ENCODE measurements around the gene SAPCD2. TPM values are rescaled to one million over a fixed set of nuclear protein-coding genes. Genes with fewer than 3 reads are reported as not detected.

The SAPCD2 gene
- total and polyA plus RNA-seq, 10 donors: 0.76 to 6.5 (median 2.4) TPM

- intact Hi-C loops (cut with DNase I; ENCODE audit: low total_unique reads): no loop called here
Observed at GRCh38 chr9:137014776-137015539, 55.4 kb downstream of the SAPCD2 start.

GRCh38 chr9:137014166-137014565 lies 56.2 kb downstream of the SAPCD2 start:
- no peak for TF ChIP-seq POLR2AphosphoS5 (IDR thresholded peaks at IDR 0.05)
- TF ChIP-seq POLR2A (IDR thresholded peaks at IDR 0.05): no peak
- TF ChIP-seq CTCF (IDR thresholded peaks at IDR 0.05 in 8 of 11, conservative IDR thresholded peaks at IDR 0.05 in 3 of 11): no peak
- Histone ChIP-seq H3K27me3 (replicated peaks in 1 of 7) (no peaks in the 10 kb centered on the region), H3K4me3 (no peak overlapping the region), H3K27ac (no peak overlapping the region), H3K9me3 (no peaks in the 10 kb centered on the region), H3K36me3 (peaks cover 0 to 98% (median 76%) of the 10 kb centered on the region in 6 donors), H3K4me1 (no peaks in the 10 kb centered on the region)
- intact Hi-C loops (cut with DNase I; ENCODE audit: low total_unique reads): no loop called here
- WGBS, 5 donors: 89 to 95% (median 90%) methylated on average over 19 to 23 of the region's 23 CpGs; no CpG with 5 or more reads in 1 of the 5 donors
- DNase-seq: no peak

More at GRCh38 chr9:137014776-137015539, 55.4 kb downstream of the SAPCD2 start:
- Histone ChIP-seq H3K4me1 (no peaks in the 10 kb centered on the region), H3K9me3 (no peaks in the 10 kb centered on the region), H3K36me3 (peaks cover 0 to 98% (median 69%) of the 10 kb centered on the region in 6 donors), H3K27ac (no peak overlapping the region), H3K4me3 (no peak overlapping the region), H3K27me3 (replicated peaks in 1 of 7) (no peaks in the 10 kb centered on the region)
- 95 to 97% (median 95%) methylated on average over 20 to 36 of the region's 36 CpGs for WGBS, 5 donors
- no peak for DNase-seq
- no peak for TF ChIP-seq CTCF (IDR thresholded peaks at IDR 0.05 in 8 of 11, conservative IDR thresholded peaks at IDR 0.05 in 3 of 11)
- no peak for TF ChIP-seq POLR2AphosphoS5 (IDR thresholded peaks at IDR 0.05)
- no peak for TF ChIP-seq POLR2A (IDR thresholded peaks at IDR 0.05)

- DNase-seq: no peak
- Histone ChIP-seq H3K4me1 (no peaks in the 10 kb centered on the region), H3K27ac (no peak overlapping the region), H3K27me3 (replicated peaks in 1 of 7) (no peaks in the 10 kb centered on the region), H3K4me3 (no peak overlapping the region), H3K9me3 (no peaks in the 10 kb centered on the region), H3K36me3 (peaks cover 0 to 97% (median 76%) of the 10 kb centered on the region in 6 donors)
- TF ChIP-seq POLR2A (IDR thresholded peaks at IDR 0.05): no peak
- TF ChIP-seq POLR2AphosphoS5 (IDR thresholded peaks at IDR 0.05): no peak
- no peak for TF ChIP-seq CTCF (IDR thresholded peaks at IDR 0.05 in 8 of 11, conservative IDR thresholded peaks at IDR 0.05 in 3 of 11)
- intact Hi-C loops (cut with DNase I; ENCODE audit: low total_unique reads): no loop called here
- WGBS, 5 donors: 87 to 98% (median 95%) methylated on average over 3 to 20 of the region's 20 CpGs
Observed at GRCh38 chr9:137013571-137013940, 56.8 kb downstream of the SAPCD2 start.

- no peak for DNase-seq
- Histone ChIP-seq H3K4me1 (no peaks in the 10 kb centered on the region), H3K4me3 (no peak overlapping the region), H3K36me3 (peaks cover 0 to 99% (median 77%) of the 10 kb centered on the region in 6 donors), H3K27me3 (replicated peaks in 1 of 7) (no peaks in the 10 kb centered on the region), H3K27ac (no peak overlapping the region), H3K9me3 (no peaks in the 10 kb centered on the region)
- 89 to 93% (median 91%) methylated on average over 16 to 67 of the region's 67 CpGs for WGBS, 5 donors
- intact Hi-C loops (cut with DNase I; ENCODE audit: low total_unique reads): no loop called here
- no peak for TF ChIP-seq CTCF (IDR thresholded peaks at IDR 0.05 in 8 of 11, conservative IDR thresholded peaks at IDR 0.05 in 3 of 11)
- TF ChIP-seq POLR2A (IDR thresholded peaks at IDR 0.05): no peak
- no peak for TF ChIP-seq POLR2AphosphoS5 (IDR thresholded peaks at IDR 0.05)
Observed at GRCh38 chr9:137012694-137013570, 57.4 kb downstream of the SAPCD2 start.

Data from spleen (tissue), 11 donors.